ENCODE measurements around the gene FSIP2. TPM values are rescaled to one million over a fixed set of nuclear protein-coding genes. Genes with fewer than 3 reads are reported as not detected.

The FSIP2 gene
- total and polyA plus RNA-seq, 2 of the 13 experiments (the other 11 are each of a cell fraction or from before 2014, with no cell fraction given): 0.01 to 0.07 TPM

DNA sequence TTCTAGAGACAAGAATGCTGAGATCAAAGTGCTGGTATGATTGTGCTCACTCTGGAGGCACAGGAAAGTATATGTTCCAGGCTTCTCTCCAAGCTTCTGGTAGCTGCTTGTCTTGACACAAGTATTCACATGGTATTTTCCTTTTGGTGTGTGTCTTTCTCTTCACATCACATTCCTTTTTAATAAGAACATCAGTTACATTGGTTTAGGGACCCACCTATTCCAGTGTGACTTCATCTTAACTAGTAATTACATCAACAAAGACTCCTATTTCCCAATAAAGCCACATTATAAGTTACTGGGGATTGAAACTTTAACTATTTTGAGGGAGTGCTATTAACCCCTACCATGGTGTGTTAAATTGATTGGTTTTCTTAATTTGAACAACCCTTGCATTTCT lies 119.1 kb downstream of the FSIP2 start (continued):
- TF ChIP-seq, protein P1, sequence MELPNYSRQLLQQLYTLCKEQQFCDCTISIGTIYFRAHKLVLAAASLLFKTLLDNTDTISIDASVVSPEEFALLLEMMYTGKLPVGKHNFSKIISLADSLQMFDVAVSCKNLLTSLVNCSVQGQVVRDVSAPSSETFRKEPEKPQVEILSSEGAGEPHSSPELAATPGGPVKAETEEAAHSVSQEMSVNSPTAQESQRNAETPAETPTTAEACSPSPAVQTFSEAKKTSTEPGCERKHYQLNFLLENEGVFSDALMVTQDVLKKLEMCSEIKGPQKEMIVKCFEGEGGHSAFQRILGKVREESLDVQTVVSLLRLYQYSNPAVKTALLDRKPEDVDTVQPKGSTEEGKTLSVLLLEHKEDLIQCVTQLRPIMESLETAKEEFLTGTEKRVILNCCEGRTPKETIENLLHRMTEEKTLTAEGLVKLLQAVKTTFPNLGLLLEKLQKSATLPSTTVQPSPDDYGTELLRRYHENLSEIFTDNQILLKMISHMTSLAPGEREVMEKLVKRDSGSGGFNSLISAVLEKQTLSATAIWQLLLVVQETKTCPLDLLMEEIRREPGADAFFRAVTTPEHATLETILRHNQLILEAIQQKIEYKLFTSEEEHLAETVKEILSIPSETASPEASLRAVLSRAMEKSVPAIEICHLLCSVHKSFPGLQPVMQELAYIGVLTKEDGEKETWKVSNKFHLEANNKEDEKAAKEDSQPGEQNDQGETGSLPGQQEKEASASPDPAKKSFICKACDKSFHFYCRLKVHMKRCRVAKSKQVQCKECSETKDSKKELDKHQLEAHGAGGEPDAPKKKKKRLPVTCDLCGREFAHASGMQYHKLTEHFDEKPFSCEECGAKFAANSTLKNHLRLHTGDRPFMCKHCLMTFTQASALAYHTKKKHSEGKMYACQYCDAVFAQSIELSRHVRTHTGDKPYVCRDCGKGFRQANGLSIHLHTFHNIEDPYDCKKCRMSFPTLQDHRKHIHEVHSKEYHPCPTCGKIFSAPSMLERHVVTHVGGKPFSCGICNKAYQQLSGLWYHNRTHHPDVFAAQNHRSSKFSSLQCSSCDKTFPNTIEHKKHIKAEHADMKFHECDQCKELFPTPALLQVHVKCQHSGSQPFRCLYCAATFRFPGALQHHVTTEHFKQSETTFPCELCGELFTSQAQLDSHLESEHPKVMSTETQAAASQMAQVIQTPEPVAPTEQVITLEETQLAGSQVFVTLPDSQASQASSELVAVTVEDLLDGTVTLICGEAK (IDR thresholded peaks at IDR 0.05): no peak
- TF ChIP-seq, protein P1 (CRISPR knock-in tag; IDR thresholded peaks at IDR 0.05): no peak
- no peak for TF ChIP-seq NCOR1 (IDR thresholded peaks at IDR 0.05; ENCODE audit: borderline replicate concordance, low read length)
- no peak for TF ChIP-seq SPEN (CRISPR knock-in tag; IDR thresholded peaks at IDR 0.05; ENCODE audit: low read depth)

DNA sequence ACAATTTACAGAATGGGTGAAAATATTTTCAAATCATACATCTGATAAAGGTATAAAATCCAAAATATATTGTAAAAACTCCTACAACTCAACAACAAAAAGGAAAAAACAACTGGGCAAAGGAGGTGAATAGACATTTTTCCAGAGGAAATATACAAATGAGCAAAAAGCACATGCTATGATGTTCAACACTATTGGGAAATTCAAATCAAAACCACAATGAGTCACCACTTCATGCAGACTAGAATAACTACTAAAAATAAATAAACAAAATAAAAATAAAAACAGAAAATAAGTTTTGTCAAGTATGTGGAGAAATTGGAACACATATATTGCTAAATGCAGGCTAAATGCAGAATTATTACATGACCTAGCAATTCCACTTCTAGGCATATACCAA lies 120.9 kb downstream of the FSIP2 start:
- Histone ChIP-seq H3K9me3 (ENCODE audit: low read length) (no peaks in the 10 kb centered on the region), H3K36me3 (replicated peaks in 1 of 2; ENCODE audit: control insufficient read depth in 1 of 2, insufficient read depth in 2 of 2, low read length in 2 of 2) (no peaks in the 10 kb centered on the region), H3K27ac (ENCODE audit: extremely low read length, insufficient read depth, low read length) (no peak overlapping the region), H3K4me1 (ENCODE audit: insufficient read depth, low read length) (peaks cover 13% of the 10 kb centered on the region; the same call in 1 of the 2 replicates), H3K4me2 (ENCODE audit: low read depth, low read length) (no peak overlapping the region), H2AFZ (ENCODE audit: low read length) (no peak overlapping the region), H3K4me3 (replicated peaks in 1 of 3; ENCODE audit: insufficient read depth in 1 of 3, low read depth in 2 of 3, low read length in 3 of 3) (no peak overlapping the region), H3K27me3 (ENCODE audit: control insufficient read depth in 1 of 2, insufficient read depth in 2 of 2, low read length in 2 of 2) (no peaks in the 10 kb centered on the region), H3K79me2 (ENCODE audit: insufficient read depth, low read length) (no peaks in the 10 kb centered on the region), H4K20me1 (ENCODE audit: insufficient read depth, low read length) (no peaks in the 10 kb centered on the region), H3K9ac (ENCODE audit: insufficient read depth, low read depth, low read length) (no peak overlapping the region)
- ATAC-seq (no peak), DNase-seq (ENCODE audit: low spot score) (no peak), FAIRE-seq (no peak)
- intact Hi-C loops (cut with micrococcal nuclease; ENCODE audit: unreplicated experiment): no loop called here
- POLR2A ChIA-PET: no interaction called here
- in situ Hi-C loops (cut with HindIII; ENCODE audit: extremely low pct_ligation_motif_present, low pct_unique_long_range_greater_than_20kb): no loop called here
- CTCF ChIA-PET (ENCODE audit: low intra/inter-chr PET ratio, low total read pairs): no interaction called here
- BruUV-seq (replicated peaks): no TSS peak
- TF ChIP-seq, protein P2, sequence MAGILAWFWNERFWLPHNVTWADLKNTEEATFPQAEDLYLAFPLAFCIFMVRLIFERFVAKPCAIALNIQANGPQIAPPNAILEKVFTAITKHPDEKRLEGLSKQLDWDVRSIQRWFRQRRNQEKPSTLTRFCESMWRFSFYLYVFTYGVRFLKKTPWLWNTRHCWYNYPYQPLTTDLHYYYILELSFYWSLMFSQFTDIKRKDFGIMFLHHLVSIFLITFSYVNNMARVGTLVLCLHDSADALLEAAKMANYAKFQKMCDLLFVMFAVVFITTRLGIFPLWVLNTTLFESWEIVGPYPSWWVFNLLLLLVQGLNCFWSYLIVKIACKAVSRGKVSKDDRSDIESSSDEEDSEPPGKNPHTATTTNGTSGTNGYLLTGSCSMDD (CRISPR knock-in tag; IDR thresholded peaks at IDR 0.05): no peak
- TF ChIP-seq SRSF4 (IDR thresholded peaks at IDR 0.05; ENCODE audit: low read depth, low read length, poor library complexity, severe bottlenecking) (no peak), FOXA1 (IDR thresholded peaks at IDR 0.05) (no peak), FOXA1 (CRISPR knock-in tag; IDR thresholded peaks at IDR 0.05) (no peak), HDAC6 (IDR thresholded peaks at IDR 0.05; ENCODE audit: low read depth, low read length) (no peak), NPAS2 (CRISPR knock-in tag; IDR thresholded peaks at IDR 0.05; ENCODE audit: borderline replicate concordance) (no peak), FOSL2 (CRISPR knock-in tag; IDR thresholded peaks at IDR 0.05) (no peak), CCDC6 (CRISPR knock-in tag; IDR thresholded peaks at IDR 0.05) (no peak), ZNF468 (CRISPR knock-in tag; IDR thresholded peaks at IDR 0.05) (no peak), FOXP1 (IDR thresholded peaks at IDR 0.05) (no peak), FOXP1 (CRISPR knock-in tag; IDR thresholded peaks at IDR 0.05) (no peak), ZNF746 (CRISPR knock-in tag; IDR thresholded peaks at IDR 0.05) (no peak), U2AF2 (IDR thresholded peaks at IDR 0.05; ENCODE audit: low read depth, low read length) (no peak), KDM3A (CRISPR knock-in tag; IDR thresholded peaks at IDR 0.05; ENCODE audit: low read depth) (no peak)
